K562 (cell line): Measurements from ENCODE around the gene HRH3. TPM values are rescaled to one million over a fixed set of nuclear protein-coding genes. Genes with fewer than 3 reads are reported as not detected.

Experiments
- ATAC-seq: fragments of 200-7000 bp; cut with Tn5 transposase; 3 replicates; pipeline ENCODE4 v1.9.1; 2020; ENCODE audit warnings: moderate library complexity
- BruUV-seq: library from RNA; stranded (reverse); fragments of 400-500 nt; replicated peaks from 2 replicates; lab custom pipeline; 2021; lab: Mats Ljungman, UMichigan
- CTCF ChIA-PET: fragments of 300-600 bp; formaldehyde crosslinking; extraction: SDS; loops from one replicate; lab custom pipeline; 2021; ENCODE audit warnings: low intra/inter-chr PET ratio; lab: Yijun Ruan, JAX
- POLR2A ChIA-PET: fragments of 300-600, 350-650 bp; sonication (Branson Sonifier 250); formaldehyde crosslinking; extraction: SDS; loops from one replicate; lab custom pipeline; 2021; ENCODE audit warnings: antibody characterized with exemption, inconsistent platforms; lab: Yijun Ruan, JAX
- DNase-seq, 4 experiments: peaks; one replicate each; pipeline versions ENCODE4 v3.0.0 to v3.0.0-alpha.2; 2011 to 2018; ENCODE audit warnings: low spot score in 3 of 4, mixed read lengths in 3 of 4; ENCODE audit errors: extremely low read depth in 1 of 4
- FAIRE-seq: peaks from 2 replicates; lab custom pipeline; 2011; peaks lifted over from hg19 to GRCh38; lab: Jason Lieb, UNC
- H2AFZ ChIP-seq: 2 replicates; pipeline ENCODE4 v1.6.0; 2011; ENCODE audit warnings: low read depth, low read length, control low read depth, inconsistent platforms
- H3K27ac ChIP-seq: fragments of 200-600 bp; 3 replicates; pipeline ENCODE4 v1.8.0; 2011; ENCODE audit warnings: low read depth, mild to moderate bottlenecking, control low read depth, inconsistent platforms, low read length, moderate library complexity, mixed read lengths; ENCODE audit errors: extremely low read depth
- H3K27me3 ChIP-seq, 2 experiments: fragments of 300-600 bp in 1 of 2; 2 replicates in 1 of 2; 3 replicates in 1 of 2; pipeline versions ENCODE4 v1.6.0 to v1.8.0; 2011; ENCODE audit warnings: inconsistent platforms in 2 of 2, low read length in 2 of 2, mild to moderate bottlenecking in 1 of 2, mixed read lengths in 1 of 2, moderate library complexity in 1 of 2; ENCODE audit not compliant: control insufficient read depth in 2 of 2, insufficient read depth in 2 of 2
- H3K36me3 ChIP-seq: fragments of 300-600 bp; 3 replicates; pipeline ENCODE4 v1.8.0; 2011; ENCODE audit warnings: mild to moderate bottlenecking, low read length, inconsistent platforms; ENCODE audit not compliant: control insufficient read depth, insufficient read depth
- H3K4me1 ChIP-seq, 2 experiments: fragments of 200-600 bp in 1 of 2; replicated peaks in 1 of 2; 2 replicates in 1 of 2; 3 replicates in 1 of 2; pipeline versions ENCODE4 v1.5.1 to v1.8.0; 2011; ENCODE audit warnings: inconsistent platforms in 2 of 2, low read length in 2 of 2, mild to moderate bottlenecking in 1 of 2, mixed read lengths in 1 of 2, moderate library complexity in 1 of 2; ENCODE audit not compliant: control insufficient read depth in 2 of 2, insufficient read depth in 2 of 2
- H3K4me2 ChIP-seq: 2 replicates; pipeline ENCODE4 v1.6.1; 2011; ENCODE audit warnings: low read length, control low read depth, inconsistent platforms, mixed read lengths; ENCODE audit not compliant: insufficient read depth
- H3K4me3 ChIP-seq: fragments of 200-600 bp; sonication (generic), shearing (Covaris generic); 2 replicates; pipeline ENCODE4 v1.5.1; 2016; ENCODE audit warnings: control low read depth, inconsistent platforms
- H3K79me2 ChIP-seq: fragments of 200-600 bp; 3 replicates; pipeline ENCODE4 v1.8.0; 2011; ENCODE audit warnings: low read length, inconsistent platforms; ENCODE audit not compliant: control insufficient read depth, insufficient read depth
- H3K9ac ChIP-seq, 2 experiments: 2 replicates each; pipeline versions ENCODE4 v1.6.0 to v1.6.1; 2011; ENCODE audit warnings: low read depth in 2 of 2, low read length in 2 of 2, control low read depth in 1 of 2, inconsistent platforms in 1 of 2, mild to moderate bottlenecking in 1 of 2, mixed read lengths in 1 of 2; ENCODE audit not compliant: insufficient read depth in 1 of 2
- H3K9me1 ChIP-seq: one replicate; pipeline ENCODE4 v1.6.0; 2011; ENCODE audit warnings: inconsistent platforms, mild to moderate bottlenecking, low read length, moderate library complexity; ENCODE audit not compliant: control insufficient read depth, insufficient read depth
- H3K9me3 ChIP-seq: replicated peaks from 2 replicates; pipeline ENCODE4 v1.5.1; 2011; ENCODE audit warnings: low read depth, low read length, inconsistent platforms; ENCODE audit not compliant: control insufficient read depth, insufficient read depth
- H4K20me1 ChIP-seq: replicated peaks from 2 replicates; pipeline ENCODE4 v1.6.1; 2011; ENCODE audit warnings: low read length, inconsistent platforms, mixed read lengths; ENCODE audit not compliant: control insufficient read depth, insufficient read depth
- CREB1 ChIP-seq, 2 experiments: sonication (generic) in 1 of 2; formaldehyde crosslinking in 1 of 2; IDR thresholded peaks; 2 replicates each; pipeline versions ENCODE4 v1.6.1 to v1.8.0; 2012 to 2022; ENCODE audit warnings: inconsistent platforms in 1 of 2, mild to moderate bottlenecking in 1 of 2, missing genetic modification reagents in 1 of 2, moderate library complexity in 1 of 2
- FOXK2 ChIP-seq, 2 experiments: fragments of 450-650 bp; IDR thresholded peaks in 1 of 2; conservative IDR thresholded peaks in 1 of 2; 2 replicates each; pipeline ENCODE4 v1.6.1; 2016; ENCODE audit warnings: low read depth in 2 of 2, mild to moderate bottlenecking in 1 of 2
- HNRNPK ChIP-seq: fragments of 200-400 bp; formaldehyde crosslinking; IDR thresholded peaks from one replicate; pipeline ENCODE4 v1.6.1; 2018; ENCODE audit warnings: mild to moderate bottlenecking, low read depth, low read length; ENCODE audit not compliant: poor library complexity, severe bottlenecking
- MAZ ChIP-seq, 2 experiments: fragments of 450-650 bp in 1 of 2; sonication (generic) in 1 of 2; formaldehyde crosslinking; IDR thresholded peaks in 1 of 2; conservative IDR thresholded peaks in 1 of 2; 2 replicates each; pipeline versions ENCODE4 v1.4.0 to v1.5.0; 2020; ENCODE audit warnings: mild to moderate bottlenecking in 1 of 2, missing genetic modification reagents in 1 of 2
- MTF1 ChIP-seq: fragments of 250-450 bp; sonication (Bioruptor Pico); IDR thresholded peaks from 2 replicates; pipeline ENCODE4 v1.9.0; 2021; ENCODE audit warnings: moderate library complexity, mild to moderate bottlenecking, inconsistent platforms, borderline replicate concordance
- NBN ChIP-seq: fragments of 450-650 bp; IDR thresholded peaks from 2 replicates; pipeline ENCODE4 v1.6.1; 2016; ENCODE audit warnings: low read depth, mild to moderate bottlenecking
- NR0B1 ChIP-seq: fragments of 450-650 bp; IDR thresholded peaks from one replicate; pipeline ENCODE4 v1.6.1; 2018; ENCODE audit warnings: mild to moderate bottlenecking, moderate library complexity; ENCODE audit not compliant: partially characterized antibody
- RAD21 ChIP-seq, 2 experiments: fragments of 250-450 bp in 1 of 2; fragments of 450-650 bp in 1 of 2; sonication (Bioruptor Pico) in 1 of 2; formaldehyde crosslinking in 1 of 2; IDR thresholded peaks in 1 of 2; conservative IDR thresholded peaks in 1 of 2; 2 replicates each; pipeline versions ENCODE4 v1.4.0 to v1.8.0; 2020 to 2022; ENCODE audit warnings: mild to moderate bottlenecking in 2 of 2, moderate library complexity in 1 of 2
- SRSF7 ChIP-seq: fragments of 200-400 bp; formaldehyde crosslinking; optimal IDR thresholded peaks from 2 replicates; pipeline ENCODE3; 2017; ENCODE audit warnings: mild to moderate bottlenecking, low read depth, low read length
- THAP7 ChIP-seq: fragments of 250-450 bp; sonication (Bioruptor Pico); IDR thresholded peaks from 2 replicates; pipeline ENCODE4 v1.5.0; 2021
- ZEB2 ChIP-seq: fragments of 450-650 bp; IDR thresholded peaks from 2 replicates; pipeline ENCODE4 v1.6.1; 2016
- ZFP30 ChIP-seq: fragments of 250-450 bp; sonication (Bioruptor Pico); IDR thresholded peaks from 2 replicates; pipeline ENCODE4 v1.8.0; 2022; ENCODE audit warnings: moderate library complexity, mild to moderate bottlenecking, inconsistent platforms, borderline replicate concordance
- ZFPM2 ChIP-seq: fragments of 250-450 bp; sonication (Bioruptor Pico); IDR thresholded peaks from 2 replicates; pipeline ENCODE4 v1.5.1; 2022; ENCODE audit warnings: mild to moderate bottlenecking
- WGBS: fragments of 100-300 bp; shearing (Covaris generic); methylation state at CpG from one replicate; pipeline ENCODE4 v1.1.6; 2016; ENCODE audit warnings: low coverage, mixed read lengths; ENCODE audit not compliant: insufficient coverage; ENCODE audit errors: missing lambda C conversion rate; 5-methylcytosine and 5-hydroxymethylcytosine counted together
- in situ Hi-C: fragments of 300-500 bp; cut with MboI; formaldehyde crosslinking; loops from 4 replicates; pipeline ENCODE4 v1.15.0; 2018; ENCODE audit warnings: inconsistent platforms, mixed read lengths
- intact Hi-C: fragments of 100-400 bp; cut with micrococcal nuclease; formaldehyde crosslinking; loops from 2 replicates; pipeline ENCODE4 v1.14.2; 2022
- polyA plus RNA-seq, 8 experiments: library from polyadenylated mRNA; depleted of rRNA in 4 of 8; stranded (reverse) in 5 of 8; unstranded in 3 of 8; fragments of >200 nt; fragmentation: Nextera tagmentation in 2 of 8; fragmentation: Illumina TruSeq in 1 of 8; extraction: Ambion mirVana in 2 of 8; extraction: Trizol in 1 of 8; gene quantifications; 2 replicates each; pipeline versions ENCODE4 v1.2.1 to v1.2.3, GENCODE V29; 2011 to 2014; ENCODE audit warnings: inconsistent platforms in 1 of 8, missing spikeins in 1 of 8
- total RNA-seq, 7 experiments: library from RNA; depleted of rRNA in 6 of 7; stranded (reverse); fragments of >200 nt in 6 of 7; fragmentation: Illumina TruSeq in 2 of 7; extraction: Trizol in 2 of 7; gene quantifications; 2 replicates each; pipeline versions ENCODE4 v1.2.1 to v1.2.3, GENCODE V29; 2011 to 2021; ENCODE audit warnings: low replicate concordance in 1 of 7
- TF ChIP-seq, protein P1 (sequence below): fragments of 450-650 bp; IDR thresholded peaks from 2 replicates; pipeline ENCODE4 v1.6.1; 2016; ENCODE audit warnings: low read depth, mild to moderate bottlenecking, moderate library complexity
- TF ChIP-seq, protein P2 (sequence below), 2 experiments: fragments of 450-650 bp in 1 of 2; IDR thresholded peaks; 2 replicates each; pipeline ENCODE4 v1.6.1; 2011 to 2017; ENCODE audit warnings: low read depth in 2 of 2, antibody characterized with exemption in 1 of 2, borderline replicate concordance in 1 of 2, low read length in 1 of 2, mild to moderate bottlenecking in 1 of 2, mixed read lengths in 1 of 2; ENCODE audit not compliant: control insufficient read depth in 1 of 2

Gene HRH3
- total and polyA plus RNA-seq, 9 of the 15 experiments (the other 6 are each of a cell fraction or from before 2014, with no cell fraction given), result not detected

DNA sequence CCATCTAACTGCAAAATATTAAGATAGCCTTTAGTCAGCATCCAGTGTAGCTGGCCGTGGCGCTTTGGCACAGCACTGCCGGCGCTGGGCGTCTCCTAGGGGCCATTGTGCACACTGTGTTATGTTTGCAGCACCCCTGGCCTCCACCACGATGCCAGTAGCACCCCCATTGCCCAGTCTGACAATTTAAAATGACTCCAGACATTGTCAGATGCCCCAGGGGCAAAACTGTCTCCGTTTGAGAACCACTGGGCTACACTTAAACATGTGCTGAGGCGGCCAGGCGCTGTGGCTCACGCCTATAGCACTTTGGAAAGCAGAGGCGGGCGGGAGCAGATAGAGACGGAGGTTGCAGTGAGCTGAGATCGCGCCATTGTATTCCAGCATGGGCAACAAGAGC is 43.2 kb downstream of the HRH3 start (continued):
- TF ChIP-seq MTF1 (CRISPR knock-in tag) (no peak), ZFPM2 (CRISPR knock-in tag) (no peak), RAD21 (CRISPR knock-in tag; conservative IDR thresholded peaks at IDR 0.05 in 1 of 2, IDR thresholded peaks at IDR 0.05 in 1 of 2) (no peak), CREB1 (IDR thresholded peaks at IDR 0.05) (no peak), CREB1 (CRISPR knock-in tag; IDR thresholded peaks at IDR 0.05) (no peak), ZFP30 (no peak), FOXK2 (conservative IDR thresholded peaks at IDR 0.05 in 1 of 2, IDR thresholded peaks at IDR 0.05 in 1 of 2; ENCODE audit: low read depth in 2 of 2) (no peak), SRSF7 (no peak), MAZ (CRISPR knock-in tag; conservative IDR thresholded peaks at IDR 0.05 in 1 of 2, IDR thresholded peaks at IDR 0.05 in 1 of 2) (no peak)
- TF ChIP-seq, protein P1, sequence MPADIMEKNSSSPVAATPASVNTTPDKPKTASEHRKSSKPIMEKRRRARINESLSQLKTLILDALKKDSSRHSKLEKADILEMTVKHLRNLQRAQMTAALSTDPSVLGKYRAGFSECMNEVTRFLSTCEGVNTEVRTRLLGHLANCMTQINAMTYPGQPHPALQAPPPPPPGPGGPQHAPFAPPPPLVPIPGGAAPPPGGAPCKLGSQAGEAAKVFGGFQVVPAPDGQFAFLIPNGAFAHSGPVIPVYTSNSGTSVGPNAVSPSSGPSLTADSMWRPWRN, result no peak

GRCh38 chr20:62175711-62176110 is 44.4 kb downstream of the HRH3 start:
- Histone ChIP-seq H3K27ac (no peak overlapping the region), H3K4me1 (no peaks in the 10 kb centered on the region), H3K27me3 (no peaks in the 10 kb centered on the region), H4K20me1 (no peaks in the 10 kb centered on the region), H3K9me3 (no peaks in the 10 kb centered on the region), H3K36me3 (peaks cover 67% of the 10 kb centered on the region; the same call in 1 of the 3 replicates), H3K79me2 (no peaks in the 10 kb centered on the region), H3K9me1 (no peaks in the 10 kb centered on the region), H2AFZ (no peak overlapping the region), H3K4me2 (no peak overlapping the region), H3K9ac (no peak overlapping the region; a peak in 1 of 4 replicates), H3K4me3 (no peak overlapping the region)
- intact Hi-C loops, result no loop called here
- no peak for DNase-seq
- in situ Hi-C loops, result no loop called here
- FAIRE-seq, result no peak
- no TSS peak for BruUV-seq
- ChIA-PET CTCF (no interaction called here), POLR2A (interaction anchor here (0.7 kb wide), 1 partner anchor 1548 kb away, joined by 3 read pairs; no protein-coding TSS in a partner anchor)
- no peak for ATAC-seq
- WGBS, result 89% methylated on average over 6 of the region's 10 CpGs
- TF ChIP-seq NR0B1, result no peak
- no peak for TF ChIP-seq THAP7
- TF ChIP-seq HNRNPK, result no peak
- TF ChIP-seq NBN, result no peak
- TF ChIP-seq, protein P2, sequence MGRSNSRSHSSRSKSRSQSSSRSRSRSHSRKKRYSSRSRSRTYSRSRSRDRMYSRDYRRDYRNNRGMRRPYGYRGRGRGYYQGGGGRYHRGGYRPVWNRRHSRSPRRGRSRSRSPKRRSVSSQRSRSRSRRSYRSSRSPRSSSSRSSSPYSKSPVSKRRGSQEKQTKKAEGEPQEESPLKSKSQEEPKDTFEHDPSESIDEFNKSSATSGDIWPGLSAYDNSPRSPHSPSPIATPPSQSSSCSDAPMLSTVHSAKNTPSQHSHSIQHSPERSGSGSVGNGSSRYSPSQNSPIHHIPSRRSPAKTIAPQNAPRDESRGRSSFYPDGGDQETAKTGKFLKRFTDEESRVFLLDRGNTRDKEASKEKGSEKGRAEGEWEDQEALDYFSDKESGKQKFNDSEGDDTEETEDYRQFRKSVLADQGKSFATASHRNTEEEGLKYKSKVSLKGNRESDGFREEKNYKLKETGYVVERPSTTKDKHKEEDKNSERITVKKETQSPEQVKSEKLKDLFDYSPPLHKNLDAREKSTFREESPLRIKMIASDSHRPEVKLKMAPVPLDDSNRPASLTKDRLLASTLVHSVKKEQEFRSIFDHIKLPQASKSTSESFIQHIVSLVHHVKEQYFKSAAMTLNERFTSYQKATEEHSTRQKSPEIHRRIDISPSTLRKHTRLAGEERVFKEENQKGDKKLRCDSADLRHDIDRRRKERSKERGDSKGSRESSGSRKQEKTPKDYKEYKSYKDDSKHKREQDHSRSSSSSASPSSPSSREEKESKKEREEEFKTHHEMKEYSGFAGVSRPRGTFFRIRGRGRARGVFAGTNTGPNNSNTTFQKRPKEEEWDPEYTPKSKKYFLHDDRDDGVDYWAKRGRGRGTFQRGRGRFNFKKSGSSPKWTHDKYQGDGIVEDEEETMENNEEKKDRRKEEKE (IDR thresholded peaks at IDR 0.05; ENCODE audit: borderline replicate concordance in 1 of 2, control insufficient read depth in 1 of 2, low read depth in 2 of 2, low read length in 1 of 2), result no peak
- TF ChIP-seq ZEB2, result no peak
